ENCODE results near the gene NFATC1.
"Not testable (repeated sequence)": the region's sequence is repeated elsewhere in the genome, so short reads cannot be mapped to it uniquely, and the experiment has no call there.

The NFATC1 gene

GRCh38 chr18:79495591-79496071 lies 99.9 kb downstream of the NFATC1 start:
- no peak for DNase-seq

- no peak for DNase-seq
Observed at GRCh38 chr18:79496237-79496977, 100.7 kb downstream of the NFATC1 start.

- no peak for DNase-seq
Observed at GRCh38 chr18:79496978-79497637, 101.4 kb downstream of the NFATC1 start.

DNA sequence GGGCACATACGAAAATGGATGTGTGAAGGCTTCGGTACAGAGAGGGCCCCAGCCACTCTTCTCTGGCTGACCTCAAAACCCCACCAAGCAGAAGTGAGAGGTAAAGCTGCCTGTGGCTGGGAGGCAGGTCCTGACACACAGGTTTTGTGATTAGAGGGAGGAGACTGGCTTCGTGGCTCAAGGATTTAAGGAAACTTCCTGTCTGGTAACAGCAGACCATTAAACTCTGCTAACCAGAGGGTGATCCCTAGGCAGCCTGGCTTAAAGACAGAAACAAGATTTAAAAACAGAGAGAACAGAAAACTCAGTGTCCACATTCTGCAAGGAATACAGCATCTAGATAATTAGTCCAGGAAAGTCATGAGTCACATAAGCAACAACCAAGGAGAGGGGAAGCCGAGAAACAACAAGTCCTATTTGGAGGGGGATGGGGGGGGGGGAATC lies 101.9 kb downstream of the NFATC1 start:
- DNase-seq: no peak

- DNase-seq: no peak
Observed at GRCh38 chr18:79498662-79499061, 102.9 kb downstream of the NFATC1 start.

GRCh38 chr18:79501006-79501405 lies 105.3 kb downstream of the NFATC1 start:
- DNase-seq: no peak

DNA sequence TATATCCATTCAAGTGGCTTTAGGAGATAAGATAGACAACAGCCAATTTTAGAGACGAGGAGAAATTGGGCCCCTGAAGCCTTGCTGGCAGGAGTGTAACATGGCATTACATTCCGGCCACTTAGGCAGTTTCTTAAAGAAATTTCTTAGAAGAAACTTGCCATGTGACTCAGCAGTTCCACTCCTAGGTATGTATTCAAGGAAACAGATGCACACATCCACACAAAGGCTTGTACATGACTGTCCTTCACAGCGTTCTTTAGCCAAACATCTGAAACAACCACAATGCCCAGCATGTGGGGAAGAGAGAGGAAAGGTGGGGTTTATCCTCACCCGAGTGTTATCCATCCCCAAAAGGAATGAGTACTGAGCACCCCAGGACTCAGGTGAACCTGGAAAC lies 107.1 kb downstream of the NFATC1 start:
- DNase-seq: no peak

- DNase-seq: no peak
Observed at GRCh38 chr18:79503406-79503805, 107.7 kb downstream of the NFATC1 start.

- no peak for DNase-seq
Observed at GRCh38 chr18:79504034-79504433, 108.3 kb downstream of the NFATC1 start.

DNA sequence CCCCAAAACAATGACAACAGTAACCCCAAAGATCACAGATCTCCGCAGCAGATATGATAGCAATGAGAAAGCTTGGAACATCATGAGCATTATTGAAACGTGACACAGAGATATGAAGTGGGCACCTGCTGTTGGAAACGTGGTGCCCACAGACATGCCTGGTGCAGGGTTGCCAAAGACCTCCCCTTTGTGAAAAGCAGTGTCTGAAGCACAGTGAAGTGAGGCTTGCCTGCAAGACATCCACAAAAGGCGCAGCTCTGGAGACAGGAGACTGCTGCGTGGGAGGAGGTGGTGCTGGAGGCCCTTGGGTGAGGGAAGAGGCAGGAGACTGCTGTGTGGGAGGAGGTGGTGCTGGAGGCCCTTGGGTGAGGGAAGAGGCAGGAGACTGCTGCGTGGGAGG lies 108.8 kb downstream of the NFATC1 start:
- DNase-seq: not testable (repeated sequence)

GRCh38 chr18:79505465-79505864 lies 109.7 kb downstream of the NFATC1 start:
- DNase-seq: not testable (repeated sequence)

DNA sequence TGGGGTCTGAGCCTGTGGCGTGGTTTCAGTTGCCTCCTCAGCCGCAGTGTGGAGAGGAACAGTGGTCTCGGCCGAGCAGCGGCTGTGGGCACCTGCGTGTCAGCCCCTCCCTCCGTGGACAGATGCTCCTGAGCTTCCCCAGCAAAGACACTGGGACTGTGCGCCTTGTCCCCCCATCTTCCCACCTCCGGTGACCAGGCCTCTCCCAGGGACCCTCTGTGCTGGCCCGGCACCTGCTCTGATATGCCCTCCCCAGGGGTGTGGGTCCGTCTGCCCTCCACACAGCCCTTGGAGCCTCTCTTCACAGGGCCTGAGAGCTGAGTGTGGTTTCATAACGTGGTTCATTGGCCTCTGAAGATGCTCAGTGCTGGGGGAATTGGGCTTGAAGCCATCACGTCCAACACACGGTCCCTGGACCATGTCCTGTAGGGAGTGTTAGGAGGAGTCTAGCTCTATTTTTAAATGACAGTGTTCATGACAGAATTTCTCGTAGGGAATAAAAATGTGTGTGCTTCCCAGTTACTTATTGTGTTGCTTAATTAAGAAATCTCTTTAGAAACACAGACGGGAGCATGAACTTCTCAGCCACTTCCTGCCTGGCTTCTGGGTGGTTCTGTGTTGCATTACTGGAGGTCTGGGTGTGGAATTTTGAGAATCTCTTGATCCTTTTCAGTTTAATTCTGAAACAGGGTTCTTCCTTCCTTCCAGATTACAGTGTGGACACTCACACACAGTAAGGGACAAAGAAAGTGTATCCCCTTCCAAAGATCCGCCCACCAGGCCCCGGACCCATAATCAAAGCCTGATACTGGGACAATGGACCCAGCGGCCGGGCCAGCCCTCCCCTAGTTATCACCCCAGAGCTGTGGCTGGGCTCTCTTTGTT lies 110.7 kb downstream of the NFATC1 start:
- no peak for DNase-seq

DNA sequence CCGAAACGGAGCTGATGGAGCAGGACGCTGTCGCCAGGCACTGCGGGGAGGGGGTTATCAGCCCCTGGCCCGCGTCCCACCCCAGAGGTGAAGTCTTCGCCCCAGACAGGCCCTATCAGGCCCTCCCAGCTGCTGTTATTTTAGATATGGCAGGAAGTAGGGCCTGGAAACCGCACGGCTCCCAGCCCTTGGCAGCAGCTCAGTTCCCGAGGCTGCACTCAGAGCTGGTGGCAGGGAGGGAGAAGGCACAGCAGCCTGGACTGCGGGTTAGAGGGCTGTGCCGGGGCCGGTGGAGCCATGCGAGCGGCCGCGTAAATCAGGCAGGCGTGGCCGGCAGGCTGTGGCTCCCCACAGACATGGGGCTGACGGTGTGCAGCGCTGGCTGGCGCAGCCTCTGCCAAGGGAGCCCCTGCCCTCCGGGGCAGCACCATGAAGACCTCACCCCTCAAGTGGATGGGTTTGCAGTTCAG lies 111.4 kb downstream of the NFATC1 start:
- DNase-seq: no peak

DNA sequence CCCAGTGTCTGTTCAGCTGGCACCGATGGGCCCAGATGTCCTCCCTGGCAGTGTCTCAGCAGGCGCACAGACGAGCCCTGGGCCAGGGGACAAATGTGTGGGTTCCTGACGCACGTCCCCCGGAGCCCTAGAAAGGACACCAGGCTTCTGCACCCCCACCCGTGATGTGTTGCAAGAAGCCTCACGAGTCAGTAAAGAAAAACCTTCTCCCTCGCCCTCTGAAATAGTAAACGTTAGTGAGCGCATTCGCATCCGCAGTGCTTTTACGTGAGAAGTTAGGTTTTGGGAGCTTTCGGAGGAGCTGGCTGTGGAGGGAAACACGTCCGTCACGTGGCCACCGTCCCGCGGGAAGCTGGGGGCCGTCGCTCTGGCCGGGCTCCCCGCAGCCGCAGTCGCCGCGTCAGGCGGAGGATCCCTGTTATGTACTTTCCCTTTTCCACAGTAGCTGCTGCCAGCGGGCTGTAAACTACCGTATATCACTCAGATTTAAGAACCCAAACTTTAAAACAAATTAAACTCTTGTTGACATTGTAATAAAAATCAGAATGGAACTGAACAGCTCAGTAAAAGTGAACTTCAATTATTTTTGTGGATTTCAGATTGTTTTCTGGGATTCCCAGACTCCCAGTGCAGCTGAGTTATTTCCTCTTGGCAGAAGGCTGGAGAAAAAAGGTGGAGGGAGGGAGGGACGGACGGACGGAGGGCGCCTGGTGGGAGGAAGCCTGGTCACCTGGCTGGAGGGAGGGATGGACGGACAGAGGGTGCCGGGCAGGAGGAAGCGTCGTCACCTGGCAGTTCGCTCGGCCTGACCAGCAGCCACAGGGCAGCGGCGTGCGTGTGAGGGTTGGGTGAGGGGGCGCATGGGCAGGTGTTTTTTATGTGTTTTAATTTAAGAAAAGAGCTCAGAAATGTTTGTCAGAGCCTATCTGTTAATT lies 112.1 kb downstream of the NFATC1 start:
- DNase-seq: no peak

DNA sequence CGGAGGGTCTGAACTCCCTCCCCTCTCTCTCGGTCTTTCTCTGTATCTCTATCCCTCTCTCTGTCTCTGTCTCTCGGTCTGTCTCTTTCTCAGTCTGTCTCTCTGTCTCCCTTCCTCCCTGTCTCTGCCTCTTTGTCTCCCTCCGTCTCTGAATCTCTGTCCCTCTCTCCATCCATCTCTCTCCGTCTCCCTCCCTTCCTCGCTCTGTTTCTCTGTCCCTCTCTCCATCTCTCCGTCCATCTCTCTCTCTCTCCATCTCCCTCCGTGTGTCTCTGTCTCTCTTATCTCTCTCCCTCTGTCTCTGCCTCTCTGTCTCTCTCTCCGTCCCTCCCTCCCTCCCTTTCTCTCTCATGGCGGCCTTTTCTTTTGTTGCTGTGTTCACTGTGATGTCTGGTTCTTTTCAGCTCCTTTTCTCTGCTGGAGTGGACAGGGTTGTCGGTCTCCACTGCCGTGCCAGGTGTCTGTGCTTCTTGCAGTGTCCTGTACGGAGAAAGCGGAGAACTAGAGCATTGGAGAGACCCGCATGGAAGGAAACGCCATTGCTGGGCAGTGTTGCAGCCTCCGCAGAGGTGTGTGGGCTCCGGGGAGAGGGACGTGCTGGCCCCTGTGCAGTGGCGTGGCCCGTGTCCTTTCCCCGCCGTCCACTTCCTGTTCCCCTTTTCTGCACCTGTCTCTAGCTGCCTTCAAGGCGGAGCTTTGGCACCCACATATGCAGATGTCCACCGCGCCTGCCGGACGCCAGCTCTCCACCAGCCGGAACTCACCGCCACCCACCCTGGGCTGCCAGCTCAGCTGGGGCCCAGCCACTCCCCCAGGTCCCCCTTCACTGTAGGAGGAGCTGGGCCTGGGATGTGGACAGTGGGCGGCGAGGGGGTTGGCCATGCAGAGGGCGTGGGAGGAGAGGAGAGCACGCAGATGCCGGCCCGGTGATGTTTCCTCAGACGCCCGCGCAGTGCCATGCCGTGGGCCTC lies 113.1 kb downstream of the NFATC1 start:
- DNase-seq: no peak

- no peak for DNase-seq
Observed at GRCh38 chr18:79509536-79509930, 113.8 kb downstream of the NFATC1 start.

DNA sequence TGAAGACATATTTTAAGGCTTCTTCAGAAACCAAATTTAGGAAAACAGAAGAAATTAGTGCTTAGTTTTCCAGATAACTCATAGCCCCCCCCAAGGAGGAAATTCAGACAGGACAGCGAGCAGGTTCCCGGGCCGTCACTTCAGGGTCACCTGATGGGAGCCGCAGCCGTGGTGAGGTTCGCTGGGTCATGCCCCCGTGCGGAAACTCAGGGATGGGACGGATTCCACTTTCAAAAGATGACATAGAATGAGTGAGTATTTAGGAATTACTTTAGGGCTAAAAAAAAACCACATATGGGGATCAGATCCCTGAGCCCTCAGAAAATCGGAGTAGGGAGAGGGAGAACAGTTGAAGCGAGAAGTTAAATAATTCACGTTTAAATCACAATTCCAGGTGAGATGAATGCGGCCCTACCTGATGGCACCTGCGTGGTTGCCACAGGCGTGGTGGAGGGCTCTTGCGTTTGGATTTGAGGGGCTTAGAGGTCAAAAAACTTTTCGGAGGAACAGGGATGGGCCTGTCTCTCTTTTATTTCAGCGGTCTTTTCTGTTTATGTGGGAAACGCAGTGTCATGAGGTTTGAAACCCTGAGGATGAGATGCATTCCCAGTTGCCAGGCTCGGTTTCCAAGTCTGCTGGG lies 114.4 kb downstream of the NFATC1 start:
- DNase-seq: no peak

- no peak for DNase-seq
Observed at GRCh38 chr18:79510731-79511241, 115.1 kb downstream of the NFATC1 start.

DNA sequence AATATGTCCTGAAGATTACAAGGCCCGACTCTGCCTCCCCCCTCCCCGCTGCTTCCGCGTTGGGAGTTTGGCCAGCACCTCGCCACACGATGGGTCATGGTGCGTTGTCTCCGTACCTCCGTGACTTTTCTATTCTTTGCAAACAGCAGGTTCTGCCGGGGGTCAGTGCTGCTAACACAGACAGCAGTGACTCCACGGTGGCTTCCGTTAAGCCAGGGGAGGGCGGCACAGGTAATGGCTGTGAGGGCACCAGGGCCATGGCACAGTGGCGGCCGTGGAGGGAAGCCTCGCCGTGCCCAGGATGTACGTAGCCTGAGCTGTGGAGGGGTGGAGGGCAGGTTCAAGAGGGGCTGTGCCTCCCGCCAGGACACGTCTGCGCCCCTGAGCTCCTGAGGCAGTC lies 115.5 kb downstream of the NFATC1 start:
- DNase-seq: no peak

GRCh38 chr18:79511671-79512301 lies 116.1 kb downstream of the NFATC1 start:
- DNase-seq: no peak

Measured in SIG-M5 (cell line).